ENCODE data around the gene ACOT6.
"Not testable (repeated sequence)": the region's sequence is repeated elsewhere in the genome, so short reads cannot be mapped to it uniquely, and the experiment has no call there.

- TF ChIP-seq, protein P1, sequence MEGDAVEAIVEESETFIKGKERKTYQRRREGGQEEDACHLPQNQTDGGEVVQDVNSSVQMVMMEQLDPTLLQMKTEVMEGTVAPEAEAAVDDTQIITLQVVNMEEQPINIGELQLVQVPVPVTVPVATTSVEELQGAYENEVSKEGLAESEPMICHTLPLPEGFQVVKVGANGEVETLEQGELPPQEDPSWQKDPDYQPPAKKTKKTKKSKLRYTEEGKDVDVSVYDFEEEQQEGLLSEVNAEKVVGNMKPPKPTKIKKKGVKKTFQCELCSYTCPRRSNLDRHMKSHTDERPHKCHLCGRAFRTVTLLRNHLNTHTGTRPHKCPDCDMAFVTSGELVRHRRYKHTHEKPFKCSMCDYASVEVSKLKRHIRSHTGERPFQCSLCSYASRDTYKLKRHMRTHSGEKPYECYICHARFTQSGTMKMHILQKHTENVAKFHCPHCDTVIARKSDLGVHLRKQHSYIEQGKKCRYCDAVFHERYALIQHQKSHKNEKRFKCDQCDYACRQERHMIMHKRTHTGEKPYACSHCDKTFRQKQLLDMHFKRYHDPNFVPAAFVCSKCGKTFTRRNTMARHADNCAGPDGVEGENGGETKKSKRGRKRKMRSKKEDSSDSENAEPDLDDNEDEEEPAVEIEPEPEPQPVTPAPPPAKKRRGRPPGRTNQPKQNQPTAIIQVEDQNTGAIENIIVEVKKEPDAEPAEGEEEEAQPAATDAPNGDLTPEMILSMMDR (conservative IDR thresholded peaks at IDR 0.05) = not testable (repeated sequence)
- not testable (repeated sequence) for TF ChIP-seq ZFX (IDR thresholded peaks at IDR 0.05)
These were observed 21.7 kb upstream of the ACOT6 start for GRCh38 chr14:73590673-73591004.

Data from C4-2B (cell line).